NAMALWA (cell line): ENCODE measurements around the gene ZNF488.

Experiments
- DNase-seq: peaks from one replicate; pipeline ENCODE4 v3.0.0-alpha.2; 2015; ENCODE audit warnings: low spot score

The ZNF488 gene

DNA sequence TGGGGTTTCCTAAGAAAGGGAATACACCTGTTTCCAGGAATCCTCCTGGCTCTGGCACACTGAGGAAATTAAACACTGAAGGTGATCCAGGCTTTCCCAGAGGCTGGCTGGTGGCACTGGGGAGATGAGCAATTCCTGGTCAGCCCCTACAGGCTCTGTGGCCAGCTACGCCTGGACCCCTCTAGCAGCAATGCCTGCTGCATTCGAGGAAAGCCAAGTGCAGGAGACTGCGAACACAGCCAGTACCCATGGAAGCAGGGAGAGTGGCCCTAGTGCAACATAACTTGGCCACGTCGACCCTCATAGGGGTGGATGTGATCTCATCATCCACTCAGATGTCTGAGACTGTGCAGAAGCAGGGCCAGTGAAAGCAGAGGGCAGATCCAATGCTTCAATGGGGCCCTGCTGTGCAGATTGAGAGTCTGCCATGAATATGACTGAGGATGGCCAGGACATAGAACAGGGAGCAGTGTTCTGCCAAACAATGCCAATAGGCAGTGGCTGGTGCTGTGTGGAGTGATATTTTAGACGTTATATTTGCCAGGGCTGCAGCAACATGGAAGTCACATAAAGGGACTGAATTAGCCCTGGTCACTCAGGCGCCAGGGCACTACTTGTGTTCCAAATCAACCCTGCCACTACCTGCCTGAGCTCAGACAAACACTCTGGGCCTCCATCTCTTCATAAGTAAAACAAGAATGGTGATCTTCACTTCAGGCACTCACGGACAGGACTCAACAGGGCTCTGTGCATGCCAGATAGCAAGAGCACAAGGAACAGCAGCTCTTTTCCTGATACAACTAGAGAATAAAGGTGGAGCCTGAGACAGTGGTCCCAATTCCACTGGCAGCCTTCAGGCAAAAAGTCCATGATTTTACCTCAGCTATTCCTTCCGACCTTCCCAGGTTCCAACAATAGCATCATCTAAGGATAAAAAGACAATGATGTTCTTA, 2.4 kb downstream of the ZNF488 start:
- no peak for DNase-seq

DNA sequence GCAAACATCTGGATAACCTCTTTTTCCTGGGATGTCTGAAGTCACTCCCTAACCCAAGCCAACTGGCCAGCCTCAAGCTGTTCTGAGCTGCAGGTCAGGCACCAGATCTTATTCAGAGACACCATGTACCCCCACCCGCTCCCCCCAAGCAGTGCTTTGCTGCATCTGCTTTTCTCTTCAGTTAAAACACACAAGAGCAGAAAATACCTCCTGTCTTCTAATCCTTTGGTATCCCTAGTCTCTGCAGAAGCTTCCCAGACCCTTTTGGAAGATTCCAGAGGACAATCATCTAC, 3.0 kb downstream of the ZNF488 start:
- DNase-seq = no peak

- DNase-seq = no peak
These were observed 3.6 kb downstream of the ZNF488 start for GRCh38 chr10:47380341-47381102.

- DNase-seq = no peak
These were observed 4.2 kb downstream of the ZNF488 start for GRCh38 chr10:47379901-47380300.

- DNase-seq = no peak
These were observed 4.7 kb downstream of the ZNF488 start for GRCh38 chr10:47379445-47379785.

DNA sequence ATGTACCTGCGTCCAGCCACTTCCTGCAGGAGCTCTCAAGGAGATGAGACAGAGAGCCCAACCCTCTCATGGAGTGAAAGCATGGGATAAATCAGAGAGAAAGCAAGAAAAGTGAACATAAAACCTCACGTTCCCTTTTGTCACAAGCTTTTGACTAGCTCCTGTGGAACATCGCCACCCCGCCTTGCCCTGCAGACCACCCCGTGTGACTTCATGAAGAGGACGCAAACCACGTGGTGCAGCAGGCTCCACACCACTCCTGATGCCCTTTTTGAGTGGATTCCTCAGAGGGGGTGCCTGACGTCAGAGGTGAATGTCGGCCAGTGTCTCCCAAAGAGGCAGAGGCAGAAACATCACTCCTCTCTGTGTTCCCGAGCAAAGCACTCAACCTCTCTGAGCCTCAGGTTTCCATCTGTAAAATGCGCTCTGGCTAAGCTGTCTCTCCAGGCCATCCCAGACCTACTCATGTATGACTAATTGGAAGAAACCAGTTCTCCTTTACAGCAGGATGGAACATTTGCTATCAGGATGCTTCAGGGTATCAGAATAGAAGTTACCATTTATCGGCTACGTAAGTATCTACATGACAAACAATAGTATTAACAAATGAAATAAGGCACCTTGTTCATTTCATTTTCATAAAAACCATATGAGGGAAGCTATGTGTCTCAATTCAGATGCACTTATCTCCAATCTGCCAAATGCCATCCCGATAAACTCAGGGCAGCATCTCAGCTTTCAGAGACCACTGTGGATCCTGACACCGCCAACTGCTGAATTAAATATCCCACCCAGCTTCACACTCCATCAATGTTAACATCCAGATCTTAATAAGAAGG, 5.3 kb downstream of the ZNF488 start:
- DNase-seq = no peak

GRCh38 chr10:47378183-47378510, 5.9 kb downstream of the ZNF488 start:
- DNase-seq = no peak

- no peak for DNase-seq
These were observed 7.4 kb downstream of the ZNF488 start for GRCh38 chr10:47376522-47377220.

- DNase-seq = no peak
These were observed 9.2 kb downstream of the ZNF488 start for GRCh38 chr10:47374611-47375536.

DNA sequence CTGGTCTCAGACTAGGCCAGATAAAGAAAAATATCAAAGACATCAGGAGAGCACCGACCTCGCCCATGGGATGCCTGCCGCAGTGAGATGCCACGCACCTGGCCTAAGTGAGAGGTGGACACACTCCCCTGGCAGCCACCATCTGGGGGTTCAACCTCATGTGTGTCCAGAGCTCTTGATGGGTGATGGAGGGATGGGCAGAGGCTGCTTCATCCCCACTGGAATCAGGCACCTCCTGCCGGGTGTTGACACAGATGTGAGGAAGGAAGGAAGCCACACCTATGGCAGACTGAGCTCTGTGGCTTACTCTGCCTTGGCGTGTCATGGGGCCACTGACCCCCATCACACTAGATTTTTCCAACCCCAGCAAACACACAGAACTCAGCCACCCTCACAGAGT, 11.4 kb downstream of the ZNF488 start:
- DNase-seq = no peak

- DNase-seq = no peak
These were observed 12.2 kb downstream of the ZNF488 start for GRCh38 chr10:47371629-47372485.

DNA sequence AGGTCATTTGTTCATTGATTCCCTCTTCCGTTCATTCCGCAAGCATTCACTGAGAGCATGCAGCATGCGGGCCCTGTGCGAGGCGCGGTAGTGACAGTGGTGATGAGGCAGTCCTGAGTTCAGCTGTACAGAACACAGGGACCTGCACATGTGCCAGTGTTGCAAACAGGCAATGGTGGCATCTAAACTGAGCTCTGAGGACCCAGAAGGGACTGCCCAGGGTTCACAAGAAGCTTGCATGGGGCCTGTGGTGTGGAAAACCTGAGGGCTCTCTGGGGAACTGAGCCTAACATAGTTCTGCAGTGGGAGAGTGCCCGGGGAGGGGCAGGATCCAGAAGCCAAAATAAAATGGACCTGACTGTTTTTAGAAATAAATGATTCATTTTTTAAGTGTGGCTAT, 13.2 kb downstream of the ZNF488 start:
- DNase-seq = no peak

DNA sequence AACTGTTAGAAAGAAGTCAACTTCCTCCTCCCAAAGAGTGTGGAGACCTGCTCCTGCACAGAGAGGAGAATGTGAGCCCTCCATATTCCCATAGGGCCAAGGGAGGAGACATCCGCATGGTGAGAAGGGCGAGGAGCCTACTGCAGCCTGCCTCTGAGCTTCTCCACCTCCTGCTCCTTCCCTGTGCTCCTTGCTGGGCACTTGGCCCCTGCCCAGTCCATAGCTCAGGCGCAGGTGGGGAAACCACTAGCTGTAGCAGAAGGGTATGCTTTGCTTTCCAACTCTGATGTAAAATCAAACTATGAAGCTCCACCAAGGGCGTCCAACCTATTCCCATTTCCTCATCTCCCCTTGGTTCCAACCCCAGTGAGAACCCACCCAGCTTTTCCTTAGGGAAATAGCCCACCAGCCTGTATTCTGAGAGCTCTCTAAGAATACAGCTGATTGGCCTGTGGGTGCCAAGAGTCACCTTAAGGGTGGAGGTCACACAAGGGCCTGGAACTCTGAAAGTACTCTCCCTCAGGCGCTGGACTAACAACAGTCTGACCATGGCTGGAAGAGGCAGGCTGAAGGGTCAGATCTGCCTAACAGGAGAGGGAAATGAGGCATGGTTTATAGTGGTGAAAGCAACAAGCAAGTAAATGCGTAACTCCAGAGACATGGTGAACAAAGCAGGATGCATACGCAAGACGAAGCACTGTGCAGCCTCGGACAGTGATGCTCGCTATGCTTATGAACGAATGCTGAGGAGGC, 13.9 kb downstream of the ZNF488 start:
- DNase-seq = no peak

DNA sequence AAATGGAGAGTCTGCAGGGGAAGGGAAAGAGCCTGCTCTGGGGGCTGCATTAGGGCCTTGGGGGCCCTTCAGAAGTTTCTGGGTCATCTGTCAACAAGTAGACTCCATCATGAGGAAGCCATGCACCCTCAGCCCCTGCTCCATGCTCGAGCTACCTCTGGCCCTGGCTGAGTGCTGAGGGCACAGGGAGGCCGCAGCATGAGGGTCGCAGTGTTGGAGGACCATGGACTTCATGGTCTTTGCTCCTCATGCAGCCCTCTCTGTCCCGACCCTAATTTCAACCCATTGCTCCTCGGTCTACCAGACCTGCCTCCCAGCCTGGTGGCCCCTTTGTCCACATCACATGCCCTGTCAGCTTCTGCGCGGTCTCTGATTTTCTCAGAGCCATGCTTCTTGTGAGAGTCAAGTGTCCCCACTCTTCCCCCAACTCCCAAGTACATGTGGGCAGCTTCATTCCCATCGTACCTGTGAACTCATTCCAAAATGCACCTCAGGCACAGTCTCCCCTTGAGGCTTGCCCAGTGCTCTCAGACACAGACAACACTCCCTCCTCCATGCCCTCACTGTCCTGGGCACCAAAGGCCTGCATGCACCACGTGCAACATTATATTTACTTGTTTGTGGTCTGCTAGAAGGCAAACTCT, 14.7 kb downstream of the ZNF488 start:
- no peak for DNase-seq

DNA sequence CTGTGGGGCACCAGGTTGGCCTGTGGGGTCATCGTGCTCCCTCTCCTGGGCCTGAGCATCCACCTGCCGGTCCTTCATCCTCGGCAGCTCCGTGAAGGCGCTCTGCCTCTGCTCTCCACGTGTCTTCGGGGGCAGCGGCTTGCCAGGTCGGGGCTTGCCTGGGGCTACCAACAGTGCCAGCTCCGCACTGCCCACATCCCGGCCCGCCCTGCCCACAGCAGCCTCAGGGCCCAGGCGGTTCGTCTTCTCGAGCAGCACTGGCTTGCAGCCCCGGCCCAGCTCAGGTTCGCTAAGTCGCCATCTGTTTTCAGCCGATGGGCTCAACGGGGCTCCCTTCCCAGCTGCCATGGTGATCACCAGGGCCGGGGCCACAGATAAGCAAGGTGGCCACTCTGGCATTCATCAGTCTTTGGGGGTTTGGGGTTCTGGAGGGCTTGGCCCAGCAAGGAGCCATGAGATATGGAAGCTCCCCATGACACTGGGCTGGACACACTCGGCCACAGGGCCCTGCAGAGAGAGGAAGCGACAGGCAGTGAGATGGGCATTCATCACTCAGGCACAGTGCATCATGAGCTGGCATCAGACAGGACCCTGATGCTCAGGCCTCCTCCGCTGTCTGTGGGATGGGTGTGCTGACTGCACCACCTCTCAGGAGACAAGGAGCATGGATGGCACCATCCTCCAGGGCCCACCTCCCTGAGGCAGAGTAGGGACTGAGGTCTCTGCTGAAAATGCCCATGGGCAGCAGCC, 15.5 kb downstream of the ZNF488 start:
- no peak for DNase-seq

DNA sequence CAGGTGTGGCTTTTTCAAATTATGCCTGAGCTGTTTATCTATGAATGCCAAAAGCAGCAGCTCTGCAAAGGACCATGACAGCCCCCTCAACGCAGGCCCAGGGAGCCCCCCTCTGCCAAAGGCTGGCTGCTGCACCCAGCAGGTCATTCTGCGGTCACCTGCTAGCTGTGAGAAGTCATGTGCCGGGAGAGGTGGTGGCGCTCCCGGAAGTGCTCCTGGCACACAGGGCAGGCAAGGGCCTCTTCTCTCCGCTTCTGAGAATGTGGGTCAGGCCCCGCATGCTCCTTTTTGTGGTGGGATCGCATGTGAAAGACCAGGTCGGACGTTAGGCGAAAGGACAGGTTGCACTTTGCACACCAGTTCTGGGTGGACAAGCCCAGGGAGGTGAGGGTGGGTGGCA, 16.4 kb downstream of the ZNF488 start:
- no peak for DNase-seq

DNA sequence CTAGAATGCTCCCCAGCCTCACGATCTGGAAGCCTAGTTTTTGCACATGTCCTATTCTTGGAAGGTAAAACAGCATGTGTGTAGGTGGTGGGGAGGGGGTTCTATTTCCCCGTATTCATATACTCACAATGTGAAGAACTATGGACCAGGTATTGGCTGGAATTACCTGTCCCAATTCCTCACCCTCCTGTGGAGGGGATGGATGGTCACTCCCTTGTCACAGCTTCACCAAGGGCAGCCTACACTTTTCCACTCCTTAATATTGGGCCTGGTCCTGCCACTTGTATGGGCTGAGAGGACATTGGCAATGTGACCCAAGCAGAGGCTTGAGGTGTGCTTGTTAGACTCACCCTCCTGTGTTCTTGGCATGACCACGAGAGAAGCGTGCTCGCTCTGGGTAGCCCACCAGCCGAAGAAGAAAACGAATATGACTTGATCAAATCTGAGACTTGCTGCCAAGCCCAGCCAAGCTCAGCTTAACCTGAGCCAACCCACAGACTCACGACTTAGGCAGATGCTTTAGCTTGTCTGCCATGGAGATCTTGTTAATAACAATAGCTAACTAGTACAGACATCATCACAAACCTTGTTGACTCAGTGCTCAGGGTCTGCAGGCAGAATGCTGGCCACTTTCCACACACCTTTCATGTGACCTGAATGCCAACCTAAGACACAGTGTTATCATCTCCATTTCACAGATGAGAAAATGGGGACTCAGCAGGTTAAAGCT, 17.2 kb downstream of the ZNF488 start:
- DNase-seq = no peak
